GM18861 (cell line): Measurements from ENCODE around the gene ZCCHC4.
A peak's percentile ranks its signal among the peaks of the same experiment; 100 is the strongest.
"Not testable (repeated sequence)": the region's sequence is repeated elsewhere in the genome, so short reads cannot be mapped to it uniquely, and the experiment has no call there.

Source experiments
- ATAC-seq: cut with Tn5 transposase; IDR thresholded peaks from one replicate; pipeline ENCODE4 v1.9.1; 2021; ENCODE audit not compliant: unreplicated experiment

The ZCCHC4 gene

GRCh38 chr4:25320773-25321172 is 8.2 kb downstream of the ZCCHC4 start:
- no peak for ATAC-seq

GRCh38 chr4:25321703-25322102 is 9.1 kb downstream of the ZCCHC4 start:
- no peak for ATAC-seq

- ATAC-seq, result not testable (repeated sequence)
Observed at GRCh38 chr4:25328463-25328862, 15.9 kb downstream of the ZCCHC4 start.

- ATAC-seq, result no peak
Observed at GRCh38 chr4:25330335-25330734, 17.8 kb downstream of the ZCCHC4 start.

GRCh38 chr4:25330905-25331808 is 18.6 kb downstream of the ZCCHC4 start:
- ATAC-seq, result peak; percentile 80

GRCh38 chr4:25343671-25344070 is 31.1 kb downstream of the ZCCHC4 start:
- ATAC-seq, result no peak

- no peak for ATAC-seq
Observed at GRCh38 chr4:25345744-25346143, 33.2 kb downstream of the ZCCHC4 start.

GRCh38 chr4:25346913-25347312 is 34.3 kb downstream of the ZCCHC4 start:
- ATAC-seq, result peak; percentile 72

- ATAC-seq, result no peak
Observed at GRCh38 chr4:25347473-25347872, 34.9 kb downstream of the ZCCHC4 start.

GRCh38 chr4:25347971-25348370 is 35.4 kb downstream of the ZCCHC4 start:
- ATAC-seq, result no peak

- no peak for ATAC-seq
Observed at GRCh38 chr4:25350561-25350960, 38.0 kb downstream of the ZCCHC4 start.

GRCh38 chr4:25351777-25352416 is 39.3 kb downstream of the ZCCHC4 start:
- ATAC-seq, result no peak

GRCh38 chr4:25356068-25356467 is 43.5 kb downstream of the ZCCHC4 start:
- no peak for ATAC-seq

- ATAC-seq, result no peak
Observed at GRCh38 chr4:25358515-25359275, 46.1 kb downstream of the ZCCHC4 start.

- no peak for ATAC-seq
Observed at GRCh38 chr4:25361253-25361652, 48.7 kb downstream of the ZCCHC4 start.

- no peak for ATAC-seq
Observed at GRCh38 chr4:25367004-25367621, 54.5 kb downstream of the ZCCHC4 start.

- ATAC-seq, result no peak
Observed at GRCh38 chr4:25367877-25368276, 55.3 kb downstream of the ZCCHC4 start.

GRCh38 chr4:25368315-25368714 is 55.7 kb downstream of the ZCCHC4 start:
- no peak for ATAC-seq

GRCh38 chr4:25370242-25370641 is 57.7 kb downstream of the ZCCHC4 start:
- no peak for ATAC-seq

- ATAC-seq, result not testable (repeated sequence)
Observed at GRCh38 chr4:25372549-25372948, 60.0 kb downstream of the ZCCHC4 start.
